ENCODE data around the gene TIPRL. TPM values are rescaled to one million over a fixed set of nuclear protein-coding genes. Genes with fewer than 3 reads are reported as not detected.

The TIPRL gene
- total and polyA plus RNA-seq, 2 experiments from 2014 or later, result 44.2 to 47.6 TPM

- no peaks in the 10 kb centered on the region for H3K4me1 ChIP-seq (ENCODE audit: insufficient read depth)
- TF ChIP-seq EZH2 (IDR thresholded peaks at IDR 0.05; ENCODE audit: borderline replicate concordance) (no peak), EZH2phosphoT487 (IDR thresholded peaks at IDR 0.05; ENCODE audit: low read depth, severe bottlenecking, unreplicated experiment) (no peak)
- TF ChIP-seq, protein P1, sequence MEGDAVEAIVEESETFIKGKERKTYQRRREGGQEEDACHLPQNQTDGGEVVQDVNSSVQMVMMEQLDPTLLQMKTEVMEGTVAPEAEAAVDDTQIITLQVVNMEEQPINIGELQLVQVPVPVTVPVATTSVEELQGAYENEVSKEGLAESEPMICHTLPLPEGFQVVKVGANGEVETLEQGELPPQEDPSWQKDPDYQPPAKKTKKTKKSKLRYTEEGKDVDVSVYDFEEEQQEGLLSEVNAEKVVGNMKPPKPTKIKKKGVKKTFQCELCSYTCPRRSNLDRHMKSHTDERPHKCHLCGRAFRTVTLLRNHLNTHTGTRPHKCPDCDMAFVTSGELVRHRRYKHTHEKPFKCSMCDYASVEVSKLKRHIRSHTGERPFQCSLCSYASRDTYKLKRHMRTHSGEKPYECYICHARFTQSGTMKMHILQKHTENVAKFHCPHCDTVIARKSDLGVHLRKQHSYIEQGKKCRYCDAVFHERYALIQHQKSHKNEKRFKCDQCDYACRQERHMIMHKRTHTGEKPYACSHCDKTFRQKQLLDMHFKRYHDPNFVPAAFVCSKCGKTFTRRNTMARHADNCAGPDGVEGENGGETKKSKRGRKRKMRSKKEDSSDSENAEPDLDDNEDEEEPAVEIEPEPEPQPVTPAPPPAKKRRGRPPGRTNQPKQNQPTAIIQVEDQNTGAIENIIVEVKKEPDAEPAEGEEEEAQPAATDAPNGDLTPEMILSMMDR (IDR thresholded peaks at IDR 0.05; ENCODE audit: poor library complexity), result no peak
- no peak overlapping the region for H2AFZ ChIP-seq
- WGBS (ENCODE audit: low lambda C conversion rate, missing lambda C conversion rate), result 76% methylated on average over 3 of the region's 3 CpGs
- no peak for DNase-seq (ENCODE audit: low spot score)
- H3K4me2 ChIP-seq, result no peak overlapping the region
- no peaks in the 10 kb centered on the region for H3K79me2 ChIP-seq
- H3K9me2 ChIP-seq (replicated peaks; ENCODE audit: insufficient read depth), result no peaks in the 10 kb centered on the region
- H3K4me3 ChIP-seq, result no peak overlapping the region
- no peaks in the 10 kb centered on the region for H3K9me3 ChIP-seq (ENCODE audit: low read depth)
- H3K36me3 ChIP-seq (replicated peaks; ENCODE audit: insufficient read depth, low read depth), result no peaks in the 10 kb centered on the region
- H3K27me3 ChIP-seq, result no peaks in the 10 kb centered on the region
- H3K27ac ChIP-seq, result no peak overlapping the region
- no peaks in the 10 kb centered on the region for H4K20me1 ChIP-seq (ENCODE audit: insufficient read depth, poor library complexity, severe bottlenecking)
Measured at GRCh38 chr1:168210312-168210711, 31.6 kb downstream of the TIPRL start.

DNA sequence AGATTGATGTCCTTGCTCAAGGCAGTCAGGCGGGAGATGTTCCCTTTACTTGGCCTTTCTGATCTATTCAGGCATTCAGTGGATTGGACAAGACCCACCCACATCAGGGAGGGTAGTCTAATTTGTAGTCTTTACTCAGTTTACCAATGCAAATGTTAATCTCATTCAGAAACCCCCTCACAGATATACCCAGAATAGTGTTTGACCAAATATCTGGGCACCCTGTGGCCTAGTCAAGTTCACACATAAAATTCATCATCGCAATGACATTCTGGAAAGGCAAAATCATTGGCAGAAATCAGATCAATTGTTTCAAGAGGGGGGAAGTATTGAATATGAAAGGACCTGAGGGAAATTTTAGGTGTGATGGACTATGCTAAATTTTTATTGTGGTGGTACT, 34.6 kb downstream of the TIPRL start:
- no peaks in the 10 kb centered on the region for H3K79me2 ChIP-seq
- H3K4me3 ChIP-seq, result no peak overlapping the region
- WGBS (ENCODE audit: low lambda C conversion rate, missing lambda C conversion rate), result 93% methylated on average over 2 of the region's 2 CpGs
- no peaks in the 10 kb centered on the region for H3K4me1 ChIP-seq (ENCODE audit: insufficient read depth)
- H3K27me3 ChIP-seq, result no peaks in the 10 kb centered on the region
- no peaks in the 10 kb centered on the region for H4K20me1 ChIP-seq (ENCODE audit: insufficient read depth, poor library complexity, severe bottlenecking)
- H2AFZ ChIP-seq, result no peak overlapping the region
- H3K9me3 ChIP-seq (ENCODE audit: low read depth), result no peaks in the 10 kb centered on the region
- H3K36me3 ChIP-seq (replicated peaks; ENCODE audit: insufficient read depth, low read depth), result no peaks in the 10 kb centered on the region
- H3K9me2 ChIP-seq (replicated peaks; ENCODE audit: insufficient read depth), result no peaks in the 10 kb centered on the region
- TF ChIP-seq, protein P1 (IDR thresholded peaks at IDR 0.05; ENCODE audit: poor library complexity), result no peak
- TF ChIP-seq EZH2phosphoT487 (IDR thresholded peaks at IDR 0.05; ENCODE audit: low read depth, severe bottlenecking, unreplicated experiment), result no peak
- H3K27ac ChIP-seq, result no peak overlapping the region
- no peak overlapping the region for H3K4me2 ChIP-seq
- no peak for DNase-seq (ENCODE audit: low spot score)

GRCh38 chr1:168216171-168216570, 37.4 kb downstream of the TIPRL start:
- no peak overlapping the region for H2AFZ ChIP-seq
- TF ChIP-seq EZH2phosphoT487 (IDR thresholded peaks at IDR 0.05; ENCODE audit: low read depth, severe bottlenecking, unreplicated experiment), result no peak
- TF ChIP-seq, protein P1 (IDR thresholded peaks at IDR 0.05; ENCODE audit: poor library complexity), result no peak
- TF ChIP-seq EZH2 (IDR thresholded peaks at IDR 0.05; ENCODE audit: borderline replicate concordance), result no peak
- no peaks in the 10 kb centered on the region for H3K9me3 ChIP-seq (ENCODE audit: low read depth)
- DNase-seq (ENCODE audit: low spot score), result no peak
- no peaks in the 10 kb centered on the region for H4K20me1 ChIP-seq (ENCODE audit: insufficient read depth, poor library complexity, severe bottlenecking)
- H3K27ac ChIP-seq, result no peak overlapping the region
- no peaks in the 10 kb centered on the region for H3K27me3 ChIP-seq
- 90% methylated on average over 4 of the region's 4 CpGs for WGBS (ENCODE audit: low lambda C conversion rate, missing lambda C conversion rate)
- no peak overlapping the region for H3K4me2 ChIP-seq
- no peaks in the 10 kb centered on the region for H3K9me2 ChIP-seq (replicated peaks; ENCODE audit: insufficient read depth)
- no peaks in the 10 kb centered on the region for H3K36me3 ChIP-seq (replicated peaks; ENCODE audit: insufficient read depth, low read depth)
- no peaks in the 10 kb centered on the region for H3K79me2 ChIP-seq
- H3K4me3 ChIP-seq, result no peak overlapping the region
- H3K4me1 ChIP-seq (ENCODE audit: insufficient read depth), result no peaks in the 10 kb centered on the region

DNA sequence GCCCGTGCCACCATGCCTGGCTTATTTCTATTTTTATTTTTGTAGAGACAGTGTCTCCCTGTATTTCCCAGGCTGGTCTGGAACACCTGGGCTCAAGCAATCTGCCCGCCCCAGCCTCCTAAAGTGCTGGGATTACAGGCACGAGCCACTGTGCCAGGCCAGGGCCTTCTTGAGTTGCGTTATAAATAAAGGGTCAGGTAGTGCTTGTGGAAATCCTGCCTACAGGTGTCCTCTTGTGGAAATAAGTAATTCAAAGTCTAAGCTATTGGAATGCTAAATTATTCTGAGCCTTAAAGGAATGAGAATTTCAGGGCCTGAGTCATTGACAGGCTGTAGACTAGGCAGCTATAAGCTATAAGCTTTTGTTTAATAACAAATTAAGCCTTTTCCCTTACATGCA, 38.9 kb downstream of the TIPRL start:
- DNase-seq (ENCODE audit: low spot score), result no peak
- Histone ChIP-seq H3K27me3 (no peaks in the 10 kb centered on the region), H3K36me3 (replicated peaks; ENCODE audit: insufficient read depth, low read depth) (no peaks in the 10 kb centered on the region), H3K9me2 (replicated peaks; ENCODE audit: insufficient read depth) (no peaks in the 10 kb centered on the region), H3K4me1 (ENCODE audit: insufficient read depth) (no peaks in the 10 kb centered on the region), H3K27ac (no peak overlapping the region), H4K20me1 (ENCODE audit: insufficient read depth, poor library complexity, severe bottlenecking) (no peaks in the 10 kb centered on the region), H3K4me3 (no peak overlapping the region), H3K4me2 (no peak overlapping the region), H2AFZ (no peak overlapping the region), H3K9me3 (ENCODE audit: low read depth) (no peaks in the 10 kb centered on the region), H3K79me2 (no peaks in the 10 kb centered on the region)
- 92% methylated on average over 4 of the region's 4 CpGs for WGBS (ENCODE audit: low lambda C conversion rate, missing lambda C conversion rate)
- TF ChIP-seq, protein P1 (IDR thresholded peaks at IDR 0.05; ENCODE audit: poor library complexity), result no peak
- no peak for TF ChIP-seq EZH2phosphoT487 (IDR thresholded peaks at IDR 0.05; ENCODE audit: low read depth, severe bottlenecking, unreplicated experiment)
- TF ChIP-seq EZH2 (IDR thresholded peaks at IDR 0.05; ENCODE audit: borderline replicate concordance), result no peak
